ENCODE data around the gene DNAJC12.

GRCh38 chr10:67772151-67772550 is 65.8 kb downstream of the DNAJC12 start:
- TF ChIP-seq, protein P1, sequence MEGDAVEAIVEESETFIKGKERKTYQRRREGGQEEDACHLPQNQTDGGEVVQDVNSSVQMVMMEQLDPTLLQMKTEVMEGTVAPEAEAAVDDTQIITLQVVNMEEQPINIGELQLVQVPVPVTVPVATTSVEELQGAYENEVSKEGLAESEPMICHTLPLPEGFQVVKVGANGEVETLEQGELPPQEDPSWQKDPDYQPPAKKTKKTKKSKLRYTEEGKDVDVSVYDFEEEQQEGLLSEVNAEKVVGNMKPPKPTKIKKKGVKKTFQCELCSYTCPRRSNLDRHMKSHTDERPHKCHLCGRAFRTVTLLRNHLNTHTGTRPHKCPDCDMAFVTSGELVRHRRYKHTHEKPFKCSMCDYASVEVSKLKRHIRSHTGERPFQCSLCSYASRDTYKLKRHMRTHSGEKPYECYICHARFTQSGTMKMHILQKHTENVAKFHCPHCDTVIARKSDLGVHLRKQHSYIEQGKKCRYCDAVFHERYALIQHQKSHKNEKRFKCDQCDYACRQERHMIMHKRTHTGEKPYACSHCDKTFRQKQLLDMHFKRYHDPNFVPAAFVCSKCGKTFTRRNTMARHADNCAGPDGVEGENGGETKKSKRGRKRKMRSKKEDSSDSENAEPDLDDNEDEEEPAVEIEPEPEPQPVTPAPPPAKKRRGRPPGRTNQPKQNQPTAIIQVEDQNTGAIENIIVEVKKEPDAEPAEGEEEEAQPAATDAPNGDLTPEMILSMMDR (conservative IDR thresholded peaks at IDR 0.05; ENCODE audit: low read length): no peak
- no peak for TF ChIP-seq EZH2phosphoT487 (IDR thresholded peaks at IDR 0.05; ENCODE audit: borderline replicate concordance, low read depth, low read length)

Measured in OCI-LY7 (cell line).